SK-N-MC (cell line): ENCODE measurements around the gene OR10H2.

Experiments used
- EZH2 ChIP-seq: fragments of 200-600 bp; sonication (generic); IDR thresholded peaks from one replicate; pipeline ENCODE4 v1.6.1; 2017; ENCODE audit warnings: antibody characterized with exemption
- POLR2AphosphoS5 ChIP-seq: IDR thresholded peaks from 2 replicates; pipeline ENCODE4 v1.6.1; 2012; ENCODE audit warnings: mild to moderate bottlenecking, low read depth, low read length, borderline replicate concordance

DNA sequence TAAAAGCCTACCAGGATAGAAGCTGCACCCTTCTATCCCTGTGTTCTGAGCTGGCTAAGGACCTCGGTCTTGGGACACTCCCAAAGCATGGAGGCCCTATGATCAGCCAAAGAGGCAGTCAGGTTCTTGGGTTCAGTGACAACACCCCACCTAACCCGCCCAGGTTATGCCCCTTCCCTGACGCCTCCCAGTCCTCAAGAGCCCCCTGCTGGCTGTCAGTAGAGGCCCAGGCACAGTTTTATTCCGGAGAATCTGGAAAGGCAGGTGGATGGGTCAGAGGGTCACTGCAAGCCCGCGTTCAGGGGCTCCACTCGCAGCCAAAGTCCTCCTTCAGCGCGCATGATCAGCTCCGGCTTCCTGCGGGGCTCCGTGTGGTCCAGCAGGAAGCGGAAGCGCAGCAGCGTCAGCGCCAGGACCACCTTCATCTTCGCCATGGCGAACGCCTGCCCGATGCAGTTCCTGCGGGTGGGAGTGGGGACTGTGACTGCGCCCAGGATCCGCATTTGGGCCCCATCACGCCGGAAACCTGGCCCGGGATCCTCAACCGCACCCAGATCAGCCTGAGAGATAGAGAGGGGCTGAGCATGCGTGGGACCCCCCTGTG lies 32.2 kb downstream of the OR10H2 start:
- TF ChIP-seq POLR2AphosphoS5, result no peak
- no peak for TF ChIP-seq EZH2
